H1 (cell line): Measurements from ENCODE around the gene C2orf92. TPM values are rescaled to one million over a fixed set of nuclear protein-coding genes. Genes with fewer than 3 reads are reported as not detected.
A peak's percentile ranks its signal among the peaks of the same experiment; 100 is the strongest.

Experiments used
- CTCF ChIA-PET: fragments of 300-600 bp; sonication (Branson Sonifier 250); formaldehyde crosslinking; loops from one replicate; lab custom pipeline; 2021; ENCODE audit not compliant: partially characterized antibody; lab: Charles Lee
- POLR2A ChIA-PET: fragments of 300-600 bp; sonication (Branson Sonifier 250); formaldehyde crosslinking; loops from one replicate; lab custom pipeline; 2021; ENCODE audit warnings: inconsistent platforms; ENCODE audit not compliant: partially characterized antibody; lab: Charles Lee
- DNase-seq, 2 experiments: peaks; one replicate each; pipeline versions ENCODE4 v3.0.0 to v3.0.0-alpha.2; 2010 to 2022; ENCODE audit warnings: low spot score in 2 of 2, low read depth in 1 of 2, mixed read lengths in 1 of 2
- FAIRE-seq: peaks from 2 replicates; lab custom pipeline; 2011; peaks lifted over from hg19 to GRCh38; lab: Jason Lieb, UNC
- H2AFZ ChIP-seq: 2 replicates; pipeline ENCODE4 v1.8.1; 2012; ENCODE audit warnings: low read length, inconsistent platforms
- H2AK5ac ChIP-seq: 2 replicates; pipeline ENCODE4 v1.6.1; 2013; ENCODE audit warnings: low read depth, low read length
- H2BK120ac ChIP-seq: replicated peaks from 2 replicates; pipeline ENCODE3; 2013; ENCODE audit warnings: low read depth, low read length, inconsistent platforms
- H2BK12ac ChIP-seq: 2 replicates; pipeline ENCODE4 v1.6.1; 2013; ENCODE audit warnings: low read depth, low read length
- H2BK15ac ChIP-seq: 2 replicates; pipeline ENCODE4 v1.6.1; 2013; ENCODE audit warnings: low read length
- H2BK20ac ChIP-seq: 2 replicates; pipeline ENCODE4 v1.6.1; 2013; ENCODE audit warnings: low read length
- H2BK5ac ChIP-seq: 2 replicates; pipeline ENCODE4 v1.6.1; 2013; ENCODE audit warnings: low read depth, low read length
- H3K14ac ChIP-seq: 2 replicates; pipeline ENCODE4 v1.6.1; 2013; ENCODE audit warnings: inconsistent platforms; ENCODE audit not compliant: insufficient read length
- H3K18ac ChIP-seq: 2 replicates; pipeline ENCODE4 v1.6.1; 2013; ENCODE audit warnings: low read length; ENCODE audit errors: extremely low read depth
- H3K23ac ChIP-seq: 2 replicates; pipeline ENCODE4 v1.6.1; 2013; ENCODE audit warnings: inconsistent platforms; ENCODE audit not compliant: insufficient read length
- H3K23me2 ChIP-seq: 2 replicates; pipeline ENCODE4 v1.6.1; 2013; ENCODE audit warnings: low read depth, low read length
- H3K27ac ChIP-seq: 2 replicates; pipeline ENCODE4 v1.6.1; 2011; ENCODE audit warnings: low read depth, low read length, inconsistent platforms
- H3K27me3 ChIP-seq, 4 experiments: replicated peaks in 1 of 4; 1 replicate in 1 of 4; 2 replicates in 3 of 4; pipeline versions ENCODE4 v1.6.1 to v1.8.1; 2011 to 2013; ENCODE audit warnings: low read length in 3 of 4, mild to moderate bottlenecking in 3 of 4, inconsistent platforms in 2 of 4, mixed read lengths in 2 of 4, moderate library complexity in 1 of 4; ENCODE audit not compliant: control insufficient read depth in 3 of 4, insufficient read depth in 3 of 4; ENCODE audit errors: extremely low read depth in 1 of 4
- H3K36me3 ChIP-seq, 4 experiments: 2 replicates each; pipeline versions ENCODE4 v1.6.1 to v1.8.1; 2011 to 2013; ENCODE audit warnings: mild to moderate bottlenecking in 4 of 4, low read length in 3 of 4, moderate library complexity in 2 of 4, control low read depth in 1 of 4, inconsistent platforms in 1 of 4; ENCODE audit not compliant: insufficient read depth in 4 of 4, control insufficient read depth in 2 of 4
- H3K4ac ChIP-seq: replicated peaks from 2 replicates; pipeline ENCODE3; 2013; ENCODE audit warnings: low read length, low read depth, mixed read lengths, inconsistent platforms; ENCODE audit not compliant: insufficient read length
- H3K4me1 ChIP-seq, 4 experiments: replicated peaks in 1 of 4; 1 replicate in 1 of 4; 2 replicates in 3 of 4; pipeline versions ENCODE4 v1.6.1 to v1.8.1; 2011 to 2013; ENCODE audit warnings: low read length in 3 of 4, inconsistent platforms in 2 of 4, mixed read lengths in 1 of 4; ENCODE audit not compliant: insufficient read depth in 4 of 4, control insufficient read depth in 3 of 4
- H3K4me2 ChIP-seq, 2 experiments: 2 replicates each; pipeline versions ENCODE4 v1.6.1 to v1.8.1; 2011 to 2013; ENCODE audit warnings: low read depth in 2 of 2, low read length in 2 of 2, control low read depth in 1 of 2, inconsistent platforms in 1 of 2, mild to moderate bottlenecking in 1 of 2; ENCODE audit not compliant: insufficient read depth in 1 of 2
- H3K4me3 ChIP-seq, 4 experiments: fragments of 200-600, 300-600 bp in 1 of 4; sonication (generic), shearing (Covaris generic), sonication (Bioruptor Twin) in 1 of 4; 2 replicates each; pipeline versions ENCODE4 v1.5.1 to v1.8.1; 2011 to 2016; ENCODE audit warnings: low read length in 4 of 4, low read depth in 3 of 4, control low read depth in 2 of 4, inconsistent platforms in 2 of 4, mild to moderate bottlenecking in 2 of 4, mixed read lengths in 1 of 4, moderate library complexity in 1 of 4; ENCODE audit not compliant: insufficient read depth in 2 of 4; ENCODE audit errors: extremely low read depth in 1 of 4
- H3K56ac ChIP-seq: replicated peaks from 2 replicates; pipeline ENCODE3; 2013; ENCODE audit warnings: low read depth, mild to moderate bottlenecking, mixed read lengths, low read length, inconsistent platforms; ENCODE audit not compliant: insufficient read length
- H3K79me1 ChIP-seq: 2 replicates; pipeline ENCODE4 v1.6.1; 2013; ENCODE audit warnings: low read depth, low read length, control low read depth
- H3K79me2 ChIP-seq, 2 experiments: 2 replicates each; pipeline versions ENCODE4 v1.6.1 to v1.8.1; 2012 to 2013; ENCODE audit warnings: low read length in 2 of 2, mild to moderate bottlenecking in 2 of 2, inconsistent platforms in 1 of 2; ENCODE audit not compliant: insufficient read depth in 2 of 2, control insufficient read depth in 1 of 2
- H3K9ac ChIP-seq, 4 experiments: replicated peaks in 1 of 4; 1 replicate in 1 of 4; 2 replicates in 3 of 4; pipeline versions ENCODE4 v1.6.1 to v1.8.1; 2011 to 2013; ENCODE audit warnings: low read depth in 3 of 4, low read length in 3 of 4, control low read depth in 2 of 4, mild to moderate bottlenecking in 2 of 4, moderate library complexity in 2 of 4, inconsistent platforms in 1 of 4; ENCODE audit errors: extremely low read depth in 1 of 4
- H3K9me3 ChIP-seq, 2 experiments: 2 replicates each; pipeline versions ENCODE4 v1.6.1 to v1.8.1; 2012 to 2013; ENCODE audit warnings: mild to moderate bottlenecking in 2 of 2, moderate library complexity in 2 of 2, control low read depth in 1 of 2, inconsistent platforms in 1 of 2, low read depth in 1 of 2, low read length in 1 of 2, mixed read lengths in 1 of 2; ENCODE audit not compliant: insufficient read depth in 2 of 2
- H4K20me1 ChIP-seq, 2 experiments: replicated peaks in 1 of 2; 2 replicates each; pipeline versions ENCODE3 to v1.8.1; 2011 to 2013; ENCODE audit warnings: inconsistent platforms in 2 of 2, low read length in 2 of 2, mild to moderate bottlenecking in 1 of 2; ENCODE audit not compliant: insufficient read depth in 2 of 2, control insufficient read depth in 1 of 2
- H4K5ac ChIP-seq: 2 replicates; pipeline ENCODE4 v1.6.1; 2013; ENCODE audit warnings: low read length, low read depth, mixed read lengths, inconsistent platforms; ENCODE audit not compliant: insufficient read length
- H4K8ac ChIP-seq: 2 replicates; pipeline ENCODE4 v1.8.0; 2013; ENCODE audit warnings: mild to moderate bottlenecking, moderate library complexity, low read length, inconsistent platforms; ENCODE audit not compliant: insufficient read depth; ENCODE audit errors: extremely low read depth
- H4K91ac ChIP-seq: replicated peaks from 2 replicates; pipeline ENCODE3; 2013; ENCODE audit warnings: low read length, mixed read lengths, inconsistent platforms; ENCODE audit not compliant: insufficient read length
- BACH1 ChIP-seq: IDR thresholded peaks from 2 replicates; pipeline ENCODE4 v1.6.1; 2012; ENCODE audit warnings: low read length, improper control_type of control experiment
- CREB1 ChIP-seq: IDR thresholded peaks from 2 replicates; pipeline ENCODE4 v1.6.1; 2012; ENCODE audit warnings: inconsistent platforms
- KDM4A ChIP-seq: IDR thresholded peaks from one replicate; pipeline ENCODE4 v1.7.1; 2012; ENCODE audit warnings: low read depth, mild to moderate bottlenecking, moderate library complexity, low read length, inconsistent platforms; ENCODE audit not compliant: severe bottlenecking
- RBBP5 ChIP-seq: IDR thresholded peaks from 2 replicates; pipeline ENCODE4 v1.7.1; 2012; ENCODE audit warnings: low read depth, mild to moderate bottlenecking, inconsistent platforms, low read length, moderate library complexity, borderline replicate concordance
- RXRA ChIP-seq: IDR thresholded peaks from 2 replicates; pipeline ENCODE4 v1.6.1; 2011; ENCODE audit warnings: low read depth, mild to moderate bottlenecking, low read length, moderate library complexity; ENCODE audit not compliant: insufficient read depth
- SP4 ChIP-seq: IDR thresholded peaks from 2 replicates; pipeline ENCODE4 v1.6.1; 2012; ENCODE audit warnings: low read length, inconsistent platforms
- TAF7 ChIP-seq: optimal IDR thresholded peaks from 2 replicates; pipeline ENCODE3; 2011; ENCODE audit warnings: low read depth, mild to moderate bottlenecking, inconsistent platforms, low read length, moderate library complexity, borderline replicate concordance
- WGBS, 2 experiments: shearing (Covaris generic) in 1 of 2; methylation state at CpG; one replicate each; pipeline versions ENCODE4 v1.1.6 to v1.1.7; 2013 to 2015; ENCODE audit warnings: low lambda C conversion rate in 2 of 2, mixed read lengths in 2 of 2, inconsistent platforms in 1 of 2, low coverage in 1 of 2, missing lambda C conversion rate in 1 of 2; ENCODE audit not compliant: insufficient replicate concordance in 2 of 2, insufficient coverage in 1 of 2, insufficient read length in 1 of 2; ENCODE audit errors: extremely low coverage in 1 of 2, missing lambda C conversion rate in 1 of 2; 5-methylcytosine and 5-hydroxymethylcytosine counted together
- polyA plus RNA-seq, 7 experiments: library from polyadenylated mRNA; depleted of rRNA in 3 of 7; stranded (reverse) in 5 of 7; unstranded in 2 of 7; fragments of >200 nt in 5 of 7; fragments of 200-250 nt in 2 of 7; gene quantifications; 1 replicate in 5 of 7; 2 replicates in 1 of 7; 4 replicates in 1 of 7; pipeline versions ENCODE4 v1.2.1 to v1.2.3, GENCODE V29; 2011 to 2013; ENCODE audit warnings: missing spikeins in 2 of 7, mixed read lengths in 2 of 7
- total RNA-seq: library from RNA; stranded (reverse); fragmentation: NEBNext Ultra II Directional; extraction: Animal tissue kit (Norgen Biotek cat#: 25700); gene quantifications from 2 replicates; pipeline ENCODE4 v1.2.1, GENCODE V29; 2021
- TF ChIP-seq, protein P1 (sequence below): IDR thresholded peaks from 2 replicates; pipeline ENCODE4 v1.6.1; 2012; ENCODE audit warnings: low read length, inconsistent platforms

Gene C2orf92
- total and polyA plus RNA-seq, 2 of the 8 experiments (the other 6 are each of a cell fraction or from before 2014, with no cell fraction given) = 2.3 to 3.7 TPM

DNA sequence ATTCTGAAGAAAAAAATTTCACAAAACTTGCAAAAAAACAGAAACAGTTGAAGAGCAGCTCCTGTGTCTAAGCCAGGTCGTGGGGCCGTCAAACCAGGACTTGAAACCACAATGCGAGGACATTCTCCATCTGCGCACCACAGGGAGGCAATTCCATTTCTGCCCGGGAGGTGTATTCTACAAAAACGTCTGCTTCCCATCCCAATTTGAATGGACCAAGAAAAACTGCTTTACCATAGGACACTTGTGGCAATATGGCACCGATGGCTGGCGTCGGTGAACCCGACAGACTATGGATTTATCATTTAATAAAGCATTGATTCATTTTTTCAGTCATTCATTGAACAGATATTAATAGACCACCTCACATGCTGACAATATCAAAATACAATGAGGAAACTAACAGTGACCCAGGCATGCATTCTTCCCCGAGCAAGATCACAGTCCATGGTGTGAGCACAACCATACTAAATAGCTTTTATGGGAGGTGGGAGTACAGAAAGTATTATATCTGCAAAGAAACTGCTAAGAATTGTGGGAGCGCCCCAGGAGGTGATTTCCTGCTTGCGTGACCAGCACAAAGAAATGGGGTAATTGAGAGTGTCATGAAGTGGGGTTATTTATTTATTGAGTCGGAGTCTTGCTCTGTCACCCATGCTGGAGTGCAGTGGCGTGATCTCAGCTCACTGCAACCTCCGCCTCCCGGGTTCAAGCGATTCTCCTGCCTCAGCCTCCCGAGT lies 33.4 kb downstream of the C2orf92 start:
- Histone ChIP-seq H4K91ac (no peak overlapping the region), H2AFZ (no peak overlapping the region), H4K5ac (no peak overlapping the region), H3K27ac (no peak overlapping the region), H3K4me3 (no peak overlapping the region), H3K4me2 (no peak overlapping the region), H2AK5ac (no peak overlapping the region), H2BK15ac (no peak overlapping the region), H3K9me3 (no peaks in the 10 kb centered on the region), H2BK12ac (no peak overlapping the region), H3K56ac (no peak overlapping the region), H4K20me1 (no peaks in the 10 kb centered on the region), H3K27me3 (no peaks in the 10 kb centered on the region; a peak in 1 of 7 replicates), H3K79me1 (no peaks in the 10 kb centered on the region), H3K9ac (no peak overlapping the region), H3K79me2 (no peaks in the 10 kb centered on the region), H3K18ac (no peak overlapping the region), H3K36me3 (no peaks in the 10 kb centered on the region), H3K4me1 (peaks cover 0 to 2% (median 0%) of the 10 kb centered on the region in 4 experiments; a peak in 2 of 7 replicates), H3K4ac (no peak overlapping the region), H3K23me2 (no peaks in the 10 kb centered on the region; the same call in 1 of the 2 replicates), H2BK20ac (no peak overlapping the region), H3K23ac (no peak overlapping the region), H4K8ac (no peak overlapping the region)
- CTCF ChIA-PET = interaction anchor here (0.9 to 9.0 kb wide), 5 partner anchors 10 to 112 kb away, joined by 3 to 202 read pairs (median 4); partner anchors contain the start of gene ZAP70
- no peak for FAIRE-seq
- WGBS, 2 experiments = 92% methylated on average over 19 of the region's 19 CpGs; no CpG with 5 or more reads in 1 of the 2 experiments
- POLR2A ChIA-PET = interaction anchor here (1.0 kb wide), 1 partner anchor 39 kb away, joined by 3 read pairs; the partner anchor contains the start of gene ACTR1B
- DNase-seq = peak in 1 of 2 experiments; percentile 13
- TF ChIP-seq KDM4A = no peak
- TF ChIP-seq RXRA = no peak
- no peak for TF ChIP-seq SP4
- TF ChIP-seq BACH1 = no peak
- TF ChIP-seq, protein P1, sequence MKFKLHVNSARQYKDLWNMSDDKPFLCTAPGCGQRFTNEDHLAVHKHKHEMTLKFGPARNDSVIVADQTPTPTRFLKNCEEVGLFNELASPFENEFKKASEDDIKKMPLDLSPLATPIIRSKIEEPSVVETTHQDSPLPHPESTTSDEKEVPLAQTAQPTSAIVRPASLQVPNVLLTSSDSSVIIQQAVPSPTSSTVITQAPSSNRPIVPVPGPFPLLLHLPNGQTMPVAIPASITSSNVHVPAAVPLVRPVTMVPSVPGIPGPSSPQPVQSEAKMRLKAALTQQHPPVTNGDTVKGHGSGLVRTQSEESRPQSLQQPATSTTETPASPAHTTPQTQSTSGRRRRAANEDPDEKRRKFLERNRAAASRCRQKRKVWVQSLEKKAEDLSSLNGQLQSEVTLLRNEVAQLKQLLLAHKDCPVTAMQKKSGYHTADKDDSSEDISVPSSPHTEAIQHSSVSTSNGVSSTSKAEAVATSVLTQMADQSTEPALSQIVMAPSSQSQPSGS = no peak
- TF ChIP-seq RBBP5 = no peak
- TF ChIP-seq CREB1 = no peak
- TF ChIP-seq TAF7 = no peak
- TF ChIP-seq, all 59 proteins: peak for 0
- Histone ChIP-seq H2BK5ac (no peak overlapping the region), H3K14ac (no peak overlapping the region), H2BK120ac (no peak overlapping the region)
